ENCODE data around the gene BLCAP. TPM values are rescaled to one million over a fixed set of nuclear protein-coding genes. Genes with fewer than 3 reads are reported as not detected.

BLCAP gene
- total RNA-seq, 2 donors from 2014 or later: 24.1 to 44.8 TPM

GRCh38 chr20:37523012-37523391, 4.7 kb downstream of the BLCAP start:
- no peaks in the 10 kb centered on the region for H3K27me3 ChIP-seq
- TF ChIP-seq CTCF (IDR thresholded peaks at IDR 0.05): no peak
- no peak for TF ChIP-seq POLR2A (IDR thresholded peaks at IDR 0.05)
- no peaks in the 10 kb centered on the region for H3K36me3 ChIP-seq (replicated peaks in 1 of 2; ENCODE audit: insufficient read depth in 1 of 2, low read depth in 2 of 2)
- H3K4me1 ChIP-seq: peaks cover 33% of the 10 kb centered on the region
- H3K9me3 ChIP-seq: no peaks in the 10 kb centered on the region
- DNase-seq (no peak), ATAC-seq (no peak)
- H3K4me3 ChIP-seq: no peak overlapping the region
- no peak overlapping the region for H3K27ac ChIP-seq
- WGBS, 2 donors: 94 to 95% methylated on average over 13 of the region's 13 CpGs
- intact Hi-C loops (cut with DNase I): loop anchor here (10.0 kb wide), 1 partner anchor 128 kb away; no protein-coding TSS in a partner anchor

GRCh38 chr20:37522260-37523011, 5.2 kb downstream of the BLCAP start:
- WGBS, 2 donors: 85 to 91% methylated on average over 9 to 27 of the region's 36 CpGs
- ATAC-seq (no peak), DNase-seq (no peak)
- no peak for TF ChIP-seq CTCF (IDR thresholded peaks at IDR 0.05)
- no peak for TF ChIP-seq POLR2A (IDR thresholded peaks at IDR 0.05)
- no peaks in the 10 kb centered on the region for H3K36me3 ChIP-seq (replicated peaks in 1 of 2; ENCODE audit: insufficient read depth in 1 of 2, low read depth in 2 of 2)
- peaks cover 33% of the 10 kb centered on the region for H3K4me1 ChIP-seq
- no peak overlapping the region for H3K4me3 ChIP-seq
- no peaks in the 10 kb centered on the region for H3K9me3 ChIP-seq
- no peaks in the 10 kb centered on the region for H3K27me3 ChIP-seq
- H3K27ac ChIP-seq: no peak overlapping the region
- intact Hi-C loops (cut with DNase I): loop anchor here (10.0 kb wide), 1 partner anchor 128 kb away; no protein-coding TSS in a partner anchor

GRCh38 chr20:37521061-37521771, 6.5 kb downstream of the BLCAP start, which contains the start of gene NNAT:
Gene NNAT (plus strand): TSS chr20:37521250. CDS start chr20:37521332, 82 bp downstream.
- H3K9me3 ChIP-seq: no peaks in the 10 kb centered on the region
- no peak within 1 kb of the TSS for H3K27ac ChIP-seq
- H3K4me1 ChIP-seq: peaks cover 27% of the 10 kb centered on the region
- intact Hi-C loops (cut with DNase I): loop anchor here (10.0 kb wide), 1 partner anchor 126 kb away; no protein-coding TSS in a partner anchor
- no peak for TF ChIP-seq POLR2A (IDR thresholded peaks at IDR 0.05)
- TF ChIP-seq CTCF (IDR thresholded peaks at IDR 0.05): no peak
- no peaks in the 10 kb centered on the region for H3K36me3 ChIP-seq (replicated peaks in 1 of 2; ENCODE audit: insufficient read depth in 1 of 2, low read depth in 2 of 2)
- no peak within 1 kb of the TSS for H3K4me3 ChIP-seq
- ATAC-seq: no peak
- no peak for DNase-seq
- H3K27me3 ChIP-seq: no peaks in the 10 kb centered on the region
- 83 to 89% methylated on average over 65 to 69 of the region's 69 CpGs for WGBS, 2 donors

- intact Hi-C loops (cut with DNase I): loop anchor here (10.0 kb wide), 1 partner anchor 126 kb away; no protein-coding TSS in a partner anchor
- peaks cover 20% of the 10 kb centered on the region for H3K4me1 ChIP-seq
Observed at GRCh38 chr20:37520419-37520955, 7.2 kb downstream of the BLCAP start.

More at GRCh38 chr20:37520419-37520955, 7.2 kb downstream of the BLCAP start:
- Histone ChIP-seq H3K9me3 (no peaks in the 10 kb centered on the region), H3K27ac (no peak overlapping the region), H3K4me3 (no peak overlapping the region), H3K36me3 (replicated peaks in 1 of 2; ENCODE audit: insufficient read depth in 1 of 2, low read depth in 2 of 2) (no peaks in the 10 kb centered on the region), H3K27me3 (no peaks in the 10 kb centered on the region)
- ATAC-seq (no peak), DNase-seq (no peak)
- WGBS, 2 donors: 89 to 95% methylated on average over 24 of the region's 24 CpGs
- TF ChIP-seq CTCF (IDR thresholded peaks at IDR 0.05) (no peak), POLR2A (IDR thresholded peaks at IDR 0.05) (no peak)
